Activated naive CD8-positive, alpha-beta T cell treated with anti-CD3 and anti-CD28 coated beads, Interleukin-2, amount 50 U/mL, for 24 hours (primary cell): ENCODE data around the gene COL6A2.
"Not testable (repeated sequence)": the region's sequence is repeated elsewhere in the genome, so short reads cannot be mapped to it uniquely, and the experiment has no call there.

Source experiments
- ATAC-seq: fragments of 150-1000 bp; cut with Tn5 transposase; one replicate; pipeline ENCODE4 v1.10.0; 2021
- DNase-seq: peaks from one replicate; pipeline ENCODE4 v3.0.0; 2021
- H3K27ac Mint-ChIP-seq: one replicate; pipeline ENCODE4 v1.8.0; 2021; ENCODE audit warnings: mild to moderate bottlenecking, mixed read lengths
- H3K27me3 Mint-ChIP-seq: one replicate; pipeline ENCODE4 v1.8.0; 2021; ENCODE audit warnings: mixed read lengths
- H3K36me3 Mint-ChIP-seq: one replicate; pipeline ENCODE4 v1.8.0; 2021; ENCODE audit warnings: low read depth, mixed read lengths
- H3K4me1 Mint-ChIP-seq: one replicate; pipeline ENCODE4 v1.8.0; 2021; ENCODE audit warnings: mixed read lengths
- H3K4me3 Mint-ChIP-seq: one replicate; pipeline ENCODE4 v1.8.0; 2021; ENCODE audit warnings: mild to moderate bottlenecking, moderate library complexity, mixed read lengths
- H3K9me3 Mint-ChIP-seq: one replicate; pipeline ENCODE4 v1.8.0; 2021; ENCODE audit warnings: mixed read lengths

The COL6A2 gene

DNA sequence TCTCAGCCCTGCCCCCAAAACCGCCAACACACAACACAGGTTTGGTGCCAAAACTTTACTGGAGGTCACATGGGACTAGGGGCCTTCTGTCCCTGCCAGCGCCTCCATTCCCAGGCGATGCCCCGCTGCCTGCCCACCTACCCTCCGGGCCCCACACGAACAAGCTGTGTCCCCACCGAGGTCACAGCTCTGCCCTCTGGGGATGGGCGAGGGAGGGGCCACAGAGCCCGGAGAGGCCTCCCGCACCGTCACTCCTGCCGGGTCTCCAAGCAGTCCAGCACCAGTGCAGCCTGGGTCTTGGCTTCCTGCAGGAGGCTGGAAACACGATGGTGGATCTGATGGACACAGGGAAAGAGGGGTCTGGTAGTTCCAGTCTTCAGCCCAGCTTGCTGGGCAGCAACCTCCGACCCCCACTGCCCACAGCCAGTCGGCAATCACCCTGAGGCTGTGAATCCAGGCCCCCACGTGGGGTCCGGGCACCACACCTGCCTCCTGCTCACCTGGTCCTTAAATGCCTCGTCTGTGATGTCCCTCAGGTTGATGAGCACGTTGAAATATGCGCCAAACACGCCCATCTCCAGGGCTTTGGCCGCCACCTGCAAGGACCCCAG lies 38.9 kb downstream of the COL6A2 start:
- H3K27me3 Mint-ChIP-seq, result peaks cover 3% of the 10 kb centered on the region
- ATAC-seq, result no peak
- H3K27ac Mint-ChIP-seq, result no peak overlapping the region
- no peaks in the 10 kb centered on the region for H3K36me3 Mint-ChIP-seq
- H3K4me3 Mint-ChIP-seq, result no peak overlapping the region
- no peak for DNase-seq
- no peaks in the 10 kb centered on the region for H3K9me3 Mint-ChIP-seq
- peaks cover 1% of the 10 kb centered on the region for H3K4me1 Mint-ChIP-seq

DNA sequence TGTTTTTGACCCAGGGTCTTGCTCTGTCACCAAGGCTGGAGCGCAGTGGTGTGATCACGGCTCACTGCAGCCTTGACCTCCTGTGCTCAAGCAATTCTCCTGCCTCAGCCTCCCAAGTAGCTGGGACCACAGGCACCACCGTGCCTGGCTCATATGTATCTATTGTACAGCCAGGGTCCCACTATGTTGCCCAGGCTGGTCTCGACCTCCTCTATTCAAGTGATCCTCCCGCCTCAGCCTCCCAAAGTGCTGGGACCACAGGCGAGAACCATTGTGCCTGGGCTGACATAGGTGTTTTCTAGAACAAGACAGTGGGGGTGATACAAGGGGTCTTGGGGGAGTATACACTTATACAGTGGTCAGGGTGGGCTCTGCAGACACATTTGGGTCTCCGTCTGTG lies 40.0 kb downstream of the COL6A2 start:
- Mint-ChIP-seq H3K4me1 (peaks cover 7% of the 10 kb centered on the region), H3K9me3 (no peaks in the 10 kb centered on the region), H3K4me3 (no peak overlapping the region), H3K27me3 (peaks cover 3% of the 10 kb centered on the region), H3K27ac (no peak overlapping the region), H3K36me3 (no peaks in the 10 kb centered on the region)
- DNase-seq, result no peak
- no peak for ATAC-seq

DNA sequence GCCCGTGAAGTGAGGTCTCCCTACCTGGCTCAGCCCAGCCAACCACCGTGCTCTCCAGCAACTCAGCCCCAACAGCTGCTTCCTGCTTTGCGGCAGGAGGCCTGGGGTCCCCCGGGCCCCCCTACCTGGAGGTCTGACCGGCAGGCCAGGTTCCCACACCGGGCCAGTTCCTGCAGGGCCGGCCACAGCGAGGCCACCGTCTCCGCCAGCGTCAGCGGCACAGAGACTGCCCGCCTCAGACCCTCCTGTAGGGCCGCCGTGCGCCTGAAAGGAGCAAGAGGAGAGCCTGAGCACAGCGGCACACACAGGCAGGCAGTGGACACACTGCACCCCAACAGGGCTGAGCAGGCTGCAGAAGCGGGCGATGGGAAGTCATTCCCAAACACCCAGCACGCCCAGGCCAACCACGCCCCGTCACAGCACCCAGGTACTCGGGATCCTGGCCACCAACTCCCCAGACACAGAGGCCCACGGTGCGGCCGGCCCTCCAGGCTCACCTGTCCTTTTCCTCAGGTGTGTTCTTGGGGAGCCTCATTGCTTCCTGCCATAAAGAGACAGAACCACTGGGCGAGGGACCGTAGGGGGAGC lies 40.6 kb downstream of the COL6A2 start:
- Mint-ChIP-seq H3K4me3 (no peak overlapping the region), H3K4me1 (peaks cover 8% of the 10 kb centered on the region)
- ATAC-seq, result no peak

DNA sequence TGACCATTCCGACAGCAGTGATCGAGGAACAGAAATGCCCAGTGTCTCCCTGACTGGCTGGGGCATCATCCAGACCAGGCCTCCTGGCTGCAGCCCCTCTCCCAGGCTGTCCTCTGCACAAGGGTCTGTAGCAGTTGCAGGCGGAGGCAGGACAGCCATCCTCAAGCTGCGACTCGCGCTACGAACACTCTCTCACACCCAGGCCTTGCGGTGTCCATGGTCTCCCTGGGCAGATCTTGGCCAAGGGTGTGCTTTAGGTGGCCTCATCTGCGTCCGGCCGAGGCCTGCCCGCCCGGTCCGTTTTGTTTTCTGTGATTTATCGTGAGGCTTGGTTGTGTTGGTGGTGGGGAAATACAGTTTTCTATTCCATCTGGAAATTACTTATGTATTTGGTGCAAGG lies 41.8 kb downstream of the COL6A2 start:
- Mint-ChIP-seq H3K27me3 (peaks cover 3% of the 10 kb centered on the region), H3K9me3 (no peaks in the 10 kb centered on the region)

More for the DNA sequence above, 40.6 kb downstream of the COL6A2 start:
- no peak for DNase-seq
- Mint-ChIP-seq H3K9me3 (no peaks in the 10 kb centered on the region), H3K27me3 (peaks cover 3% of the 10 kb centered on the region), H3K36me3 (no peaks in the 10 kb centered on the region), H3K27ac (no peak overlapping the region)

DNA sequence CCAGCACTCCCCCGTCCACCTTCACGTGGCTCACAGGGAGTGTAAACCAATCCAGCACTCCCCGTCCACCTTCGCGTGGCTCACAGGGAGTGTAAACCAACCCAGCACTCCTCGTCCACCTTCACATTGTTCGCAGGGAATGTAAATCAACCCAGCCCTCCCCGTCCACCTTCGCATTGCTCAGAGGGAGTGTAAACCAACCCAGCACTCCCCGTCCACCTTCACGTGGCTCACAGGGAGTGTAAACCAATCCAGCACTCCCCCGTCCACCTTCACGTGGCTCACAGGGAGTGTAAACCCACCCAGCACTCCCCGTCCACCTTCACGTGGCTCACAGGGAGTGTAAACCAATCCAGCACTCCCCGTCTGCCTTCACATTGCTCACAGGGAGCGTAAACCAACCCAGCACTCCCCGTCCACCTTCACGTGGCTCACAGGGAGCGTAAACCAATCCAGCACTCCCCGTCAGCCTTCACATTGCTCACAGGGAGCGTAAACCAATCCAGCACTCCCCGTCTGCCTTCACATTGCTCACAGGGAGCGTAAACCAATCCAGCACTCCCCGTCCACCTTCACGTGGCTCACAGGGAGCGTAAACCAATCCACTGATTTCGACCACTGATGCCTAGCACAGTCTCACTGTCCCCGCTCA lies 42.6 kb downstream of the COL6A2 start:
- ATAC-seq, H3K27ac Mint-ChIP-seq, H3K27me3 Mint-ChIP-seq, DNase-seq, H3K36me3 Mint-ChIP-seq, H3K9me3 Mint-ChIP-seq, H3K4me3 Mint-ChIP-seq: not testable (repeated sequence)
- H3K4me1 Mint-ChIP-seq, result peaks cover 19% of the 10 kb centered on the region

More for the DNA sequence above, 41.8 kb downstream of the COL6A2 start:
- H3K27ac Mint-ChIP-seq, result no peak overlapping the region
- no peak for ATAC-seq
- no peaks in the 10 kb centered on the region for H3K36me3 Mint-ChIP-seq
- H3K4me1 Mint-ChIP-seq, result peaks cover 17% of the 10 kb centered on the region
- H3K4me3 Mint-ChIP-seq, result no peak overlapping the region
- no peak for DNase-seq

DNA sequence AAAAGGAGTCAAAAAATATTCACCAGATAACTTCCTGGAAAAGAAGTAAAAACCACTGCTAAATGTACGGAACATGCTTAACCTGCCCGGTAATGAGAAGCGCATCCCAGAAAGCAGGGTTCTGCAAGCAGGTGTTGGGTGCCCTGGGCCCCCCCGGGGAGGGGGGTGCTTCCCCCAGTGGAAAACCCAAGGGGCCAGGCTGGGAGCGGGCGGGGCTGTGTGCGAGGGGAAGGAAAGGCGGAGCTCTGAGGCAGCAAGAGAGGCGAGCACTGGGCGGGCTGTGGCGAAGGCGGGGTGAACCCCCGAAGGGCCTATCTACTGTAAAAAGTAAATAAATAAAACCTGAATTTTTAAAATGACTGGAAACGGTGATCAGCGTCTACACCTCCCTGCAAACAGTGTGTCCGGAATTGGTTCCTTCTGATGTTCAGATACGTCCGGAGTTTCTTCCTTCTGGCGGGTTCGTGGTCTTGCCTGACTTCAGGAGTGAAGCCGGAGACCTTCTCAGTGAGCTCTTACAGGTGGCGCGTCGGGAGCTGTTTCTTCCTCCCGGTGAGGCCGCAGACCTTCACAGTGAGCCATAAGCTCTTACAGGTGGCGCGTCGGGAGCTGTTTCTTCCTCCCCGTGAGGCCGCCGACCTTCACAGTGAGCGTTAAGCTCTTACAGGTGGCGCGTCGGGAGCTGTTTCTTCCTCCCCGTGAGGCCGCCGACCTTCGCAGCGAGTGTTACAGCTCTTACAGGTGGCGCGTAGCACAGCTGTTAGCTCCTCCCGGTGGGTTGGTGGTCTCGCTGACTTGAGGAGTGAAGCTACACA lies 44.1 kb downstream of the COL6A2 start:
- Mint-ChIP-seq H3K9me3 (no peaks in the 10 kb centered on the region), H3K4me3 (no peak overlapping the region), H3K36me3 (no peaks in the 10 kb centered on the region), H3K27ac (no peak overlapping the region), H3K27me3 (peaks cover 3% of the 10 kb centered on the region), H3K4me1 (peaks cover 19% of the 10 kb centered on the region)
- no peak for DNase-seq
- ATAC-seq, result no peak

DNA sequence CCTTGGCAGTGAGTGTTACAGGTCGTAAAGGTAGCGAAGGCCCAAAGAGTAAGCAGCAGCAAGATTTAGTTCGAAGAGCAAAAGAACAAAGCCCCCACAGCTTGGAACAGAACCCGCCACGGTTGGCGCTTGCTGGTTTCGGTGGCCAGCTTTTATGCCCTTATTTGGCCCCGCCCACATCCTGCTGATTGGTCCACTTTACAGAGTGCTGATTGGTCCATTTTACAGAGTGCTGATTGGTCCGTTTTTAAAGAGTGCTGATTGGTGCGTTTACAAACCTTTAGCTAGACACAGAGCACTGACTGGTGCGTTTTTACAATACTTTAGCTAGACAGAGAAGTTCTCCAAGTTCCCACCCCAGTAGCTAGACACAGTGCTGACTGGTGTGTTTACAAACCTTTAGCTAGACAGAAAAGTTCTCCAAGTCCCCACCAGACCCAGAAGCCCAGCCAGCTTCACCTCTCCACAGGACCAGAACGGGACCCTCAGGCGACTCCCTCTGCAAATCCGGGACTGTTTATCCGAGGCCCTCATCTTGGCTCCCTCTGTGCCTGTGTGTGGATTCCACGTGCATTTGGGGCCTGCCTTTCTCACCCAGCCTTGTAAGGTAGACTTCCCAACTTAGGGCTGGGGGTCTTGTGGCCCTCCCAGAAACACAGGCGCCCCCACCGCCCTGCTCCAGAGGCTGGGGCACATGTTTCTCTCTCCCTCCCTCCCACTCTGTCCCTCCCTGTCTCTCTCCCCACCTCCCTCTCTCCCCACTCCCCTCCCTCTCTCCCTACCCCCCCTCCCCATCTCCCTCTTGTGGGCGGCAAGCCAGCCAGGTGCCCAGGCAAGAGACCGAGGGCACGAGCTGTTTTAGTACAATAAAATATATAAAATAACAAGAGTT lies 44.9 kb downstream of the COL6A2 start:
- Mint-ChIP-seq H3K36me3 (no peaks in the 10 kb centered on the region), H3K4me3 (no peak overlapping the region), H3K27ac (no peak overlapping the region), H3K9me3 (no peaks in the 10 kb centered on the region), H3K4me1 (peaks cover 19% of the 10 kb centered on the region), H3K27me3 (peaks cover 3% of the 10 kb centered on the region)
- peak; percentile 40 for DNase-seq
- no peak for ATAC-seq

DNA sequence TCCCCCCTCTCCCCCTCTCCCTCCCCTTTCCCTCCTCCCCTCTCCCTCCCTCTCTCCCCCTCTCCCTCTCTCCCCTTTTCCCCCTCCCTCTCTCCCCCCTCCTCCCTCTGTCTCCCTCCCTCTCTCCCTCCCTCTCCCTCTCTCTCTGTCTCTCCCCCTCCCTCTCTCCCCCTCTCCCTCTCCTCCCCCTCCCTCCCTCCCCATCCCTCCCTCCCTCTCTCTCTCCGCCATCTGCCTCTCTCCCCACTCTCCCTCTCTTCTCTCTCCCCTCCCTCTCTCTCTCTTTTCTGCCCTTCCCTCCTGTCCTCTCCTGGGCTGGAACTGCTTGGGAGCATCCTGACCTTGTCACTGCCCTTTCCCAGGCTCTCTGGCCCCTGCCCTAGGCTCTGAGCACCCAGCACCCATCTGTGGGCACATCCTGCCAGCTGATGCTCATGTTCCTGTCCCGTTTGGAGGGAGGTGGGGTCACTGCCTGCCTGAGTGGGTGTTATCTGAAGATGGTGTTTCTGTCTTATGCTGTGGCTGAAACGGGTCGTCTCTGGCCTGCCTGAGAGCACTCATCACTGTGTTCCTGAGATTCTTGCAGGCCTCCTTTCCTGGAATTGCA lies 46.7 kb downstream of the COL6A2 start:
- Mint-ChIP-seq H3K9me3 (no peaks in the 10 kb centered on the region), H3K27ac (peak overlapping the region; percentile 35), H3K4me3 (no peak overlapping the region), H3K27me3 (peaks cover 3% of the 10 kb centered on the region), H3K36me3 (no peaks in the 10 kb centered on the region), H3K4me1 (peaks cover 19% of the 10 kb centered on the region)
- DNase-seq (peak; percentile 16), ATAC-seq (no peak)

DNA sequence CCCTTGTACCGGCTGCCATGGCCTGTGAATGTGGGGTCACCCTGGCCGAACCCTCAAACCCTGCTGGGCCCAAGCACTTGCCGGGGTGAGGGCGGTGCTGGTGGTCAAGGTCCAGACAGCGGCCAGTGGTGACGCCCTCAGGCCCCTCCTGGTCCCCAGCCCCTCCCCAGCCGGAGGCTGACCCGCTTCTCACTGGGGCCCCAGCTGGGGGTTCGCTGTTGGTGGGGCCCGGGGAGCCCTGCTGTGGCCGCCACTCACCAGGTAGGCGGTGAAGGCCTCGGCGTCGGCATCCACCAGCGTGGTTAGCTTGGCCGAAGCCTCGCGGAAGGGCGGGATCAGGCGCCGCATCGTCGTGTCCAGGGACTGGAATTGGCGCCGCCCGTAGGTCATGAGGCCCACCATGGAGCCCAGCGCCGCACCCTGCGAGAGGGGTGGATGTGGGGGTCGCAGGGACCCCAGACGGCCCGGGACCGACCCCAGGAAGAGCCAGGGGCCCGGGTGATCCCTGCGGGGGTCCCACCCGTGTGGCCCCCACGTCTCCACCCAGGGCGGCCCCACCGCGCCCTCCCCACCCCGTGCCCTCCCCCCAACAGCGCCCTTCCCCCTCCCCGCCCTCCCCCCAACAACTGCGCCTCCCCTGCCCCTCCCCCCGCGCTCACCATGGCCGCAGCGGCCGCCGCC lies 47.4 kb downstream of the COL6A2 start:
- no peak for DNase-seq
- ATAC-seq, result no peak
- peaks cover under 1% of the 10 kb centered on the region for H3K27me3 Mint-ChIP-seq
- no peak overlapping the region for H3K4me3 Mint-ChIP-seq
- H3K9me3 Mint-ChIP-seq, result no peaks in the 10 kb centered on the region
- peaks cover 19% of the 10 kb centered on the region for H3K4me1 Mint-ChIP-seq
- H3K36me3 Mint-ChIP-seq, result no peaks in the 10 kb centered on the region
- no peak overlapping the region for H3K27ac Mint-ChIP-seq

DNA sequence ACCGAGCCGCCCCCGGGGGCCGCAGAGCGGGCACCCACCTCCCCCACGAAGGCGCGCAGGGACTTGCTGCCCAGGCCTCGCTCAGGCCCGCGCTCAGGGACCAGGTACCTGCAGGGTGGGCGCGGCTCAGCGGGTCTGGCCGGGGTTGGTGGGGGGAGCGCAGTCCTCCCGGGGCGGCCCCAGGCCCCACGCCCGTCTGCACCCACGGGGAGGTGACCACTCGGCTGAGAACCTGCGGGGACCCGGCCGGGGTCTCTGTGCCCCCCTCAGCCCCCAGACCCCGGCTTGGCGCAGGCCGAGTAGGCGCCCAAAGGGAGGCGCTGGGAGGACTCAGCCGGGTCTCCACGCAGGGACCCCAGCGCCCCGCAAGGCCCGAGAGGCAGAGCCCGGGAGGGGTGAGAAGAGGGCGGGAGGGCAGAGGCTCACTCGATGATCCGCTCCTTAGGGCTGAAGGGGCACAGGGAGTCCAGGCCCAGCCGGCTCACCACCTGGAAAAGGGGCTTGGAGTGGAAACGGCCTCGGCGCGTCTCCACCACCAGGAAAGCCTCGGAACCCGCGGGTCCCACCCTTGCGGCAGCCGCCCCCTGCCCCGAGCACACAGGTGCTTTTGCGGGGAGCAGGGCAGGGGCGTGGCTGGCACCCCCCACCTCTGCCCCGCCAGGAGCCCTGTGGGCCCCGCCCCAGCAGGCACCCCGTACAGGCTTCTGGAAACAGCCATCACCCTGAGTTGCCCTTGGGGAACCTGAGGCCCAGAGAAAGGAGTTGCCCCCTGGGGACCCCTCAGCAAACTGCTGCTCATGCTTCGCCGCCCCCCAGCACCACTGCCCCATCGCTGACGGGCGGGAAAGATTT lies 48.2 kb downstream of the COL6A2 start:
- H3K9me3 Mint-ChIP-seq, result no peaks in the 10 kb centered on the region
- ATAC-seq, result no peak
- no peaks in the 10 kb centered on the region for H3K27me3 Mint-ChIP-seq
- H3K27ac Mint-ChIP-seq, result no peak overlapping the region
- H3K36me3 Mint-ChIP-seq, result no peaks in the 10 kb centered on the region
- H3K4me3 Mint-ChIP-seq, result no peak overlapping the region
- DNase-seq, result no peak
- H3K4me1 Mint-ChIP-seq, result peaks cover 19% of the 10 kb centered on the region

DNA sequence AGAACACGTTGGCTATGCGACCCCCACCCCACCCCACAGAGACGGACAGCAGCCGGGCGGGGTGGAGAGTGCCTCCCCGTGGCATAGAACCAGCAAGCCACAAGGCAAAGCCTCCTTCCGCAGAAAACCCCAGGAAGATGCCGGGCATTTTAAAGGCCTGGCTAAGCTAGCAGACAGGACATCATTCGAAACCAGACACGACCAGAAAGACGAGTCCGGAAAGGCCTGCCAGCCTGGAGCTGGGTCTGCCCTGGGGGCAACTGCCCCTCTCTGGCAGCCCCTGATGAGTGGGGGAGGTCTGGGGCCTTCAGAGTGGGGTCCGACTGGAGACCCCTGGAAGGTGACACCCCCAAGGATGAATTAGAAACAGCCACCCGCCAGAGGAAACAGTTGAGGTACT lies 48.9 kb downstream of the COL6A2 start:
- DNase-seq, result no peak
- no peak overlapping the region for H3K4me3 Mint-ChIP-seq
- no peak for ATAC-seq
- no peak overlapping the region for H3K27ac Mint-ChIP-seq
- H3K4me1 Mint-ChIP-seq, result peaks cover 18% of the 10 kb centered on the region
- H3K27me3 Mint-ChIP-seq, result no peaks in the 10 kb centered on the region
- no peaks in the 10 kb centered on the region for H3K9me3 Mint-ChIP-seq
- no peaks in the 10 kb centered on the region for H3K36me3 Mint-ChIP-seq

DNA sequence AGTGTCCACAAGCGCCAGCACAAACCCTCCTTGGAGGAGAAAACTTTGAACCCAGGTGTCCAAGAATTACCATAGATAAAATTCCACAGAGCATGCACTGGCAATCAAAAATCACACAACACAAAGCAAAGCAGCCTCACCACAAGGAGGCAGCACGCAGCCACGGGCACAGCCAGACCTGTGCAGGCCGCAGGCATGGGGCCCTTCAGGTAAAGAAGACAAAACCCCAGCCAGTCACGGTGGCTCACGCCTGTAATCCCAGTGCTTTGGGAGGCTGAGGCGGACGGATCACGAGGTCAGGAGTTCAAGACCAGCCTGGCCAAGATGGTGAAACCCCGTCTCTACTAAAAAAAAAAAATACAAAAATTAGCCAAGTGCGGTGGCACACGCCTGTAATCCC lies 49.5 kb downstream of the COL6A2 start:
- not testable (repeated sequence) for H3K27ac Mint-ChIP-seq, H3K4me3 Mint-ChIP-seq, H3K9me3 Mint-ChIP-seq, H3K36me3 Mint-ChIP-seq, ATAC-seq, H3K27me3 Mint-ChIP-seq
- H3K4me1 Mint-ChIP-seq, result peaks cover 17% of the 10 kb centered on the region
- peak; percentile 47 for DNase-seq

DNA sequence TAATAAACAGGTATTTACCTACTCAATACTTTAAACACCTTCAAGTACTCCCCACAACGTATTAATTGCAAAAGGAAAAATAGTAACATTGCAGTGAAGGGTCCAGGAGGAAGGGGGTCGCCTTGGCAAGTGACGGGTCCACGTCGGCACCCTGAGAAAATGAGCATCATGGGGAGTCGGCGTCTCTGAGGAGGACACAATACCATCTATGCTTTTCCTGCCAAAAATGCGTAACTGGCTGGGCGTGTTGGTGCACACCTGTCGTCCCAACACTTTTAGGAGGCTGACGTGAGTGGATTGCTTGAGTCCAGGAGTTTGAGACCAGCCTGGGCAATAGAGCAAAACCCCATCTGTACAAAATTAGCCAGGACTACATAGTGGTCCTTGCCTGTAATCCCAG lies 50.2 kb downstream of the COL6A2 start:
- H3K4me1 Mint-ChIP-seq, result peaks cover 12% of the 10 kb centered on the region
- ATAC-seq (no peak), DNase-seq (no peak)
- H3K27ac Mint-ChIP-seq, result no peak overlapping the region
- no peak overlapping the region for H3K4me3 Mint-ChIP-seq
- no peaks in the 10 kb centered on the region for H3K9me3 Mint-ChIP-seq
- no peaks in the 10 kb centered on the region for H3K27me3 Mint-ChIP-seq
- H3K36me3 Mint-ChIP-seq, result no peaks in the 10 kb centered on the region
